H1 (cell line): ENCODE data around the gene FCER2. TPM values are rescaled to one million over a fixed set of nuclear protein-coding genes. Genes with fewer than 3 reads are reported as not detected.

ENCODE experiments used
- CTCF ChIA-PET: fragments of 300-600 bp; sonication (Branson Sonifier 250); formaldehyde crosslinking; loops from one replicate; lab custom pipeline; 2021; ENCODE audit not compliant: partially characterized antibody; lab: Charles Lee
- POLR2A ChIA-PET: fragments of 300-600 bp; sonication (Branson Sonifier 250); formaldehyde crosslinking; loops from one replicate; lab custom pipeline; 2021; ENCODE audit warnings: inconsistent platforms; ENCODE audit not compliant: partially characterized antibody; lab: Charles Lee
- DNase-seq, 2 experiments: peaks; one replicate each; pipeline versions ENCODE4 v3.0.0 to v3.0.0-alpha.2; 2010 to 2022; ENCODE audit warnings: low spot score in 2 of 2, low read depth in 1 of 2, mixed read lengths in 1 of 2
- FAIRE-seq: peaks from 2 replicates; lab custom pipeline; 2011; peaks lifted over from hg19 to GRCh38; lab: Jason Lieb, UNC
- H2AFZ ChIP-seq: 2 replicates; pipeline ENCODE4 v1.8.1; 2012; ENCODE audit warnings: low read length, inconsistent platforms
- H2AK5ac ChIP-seq: 2 replicates; pipeline ENCODE4 v1.6.1; 2013; ENCODE audit warnings: low read depth, low read length
- H2BK120ac ChIP-seq: replicated peaks from 2 replicates; pipeline ENCODE3; 2013; ENCODE audit warnings: low read depth, low read length, inconsistent platforms
- H2BK12ac ChIP-seq: 2 replicates; pipeline ENCODE4 v1.6.1; 2013; ENCODE audit warnings: low read depth, low read length
- H2BK15ac ChIP-seq: 2 replicates; pipeline ENCODE4 v1.6.1; 2013; ENCODE audit warnings: low read length
- H2BK20ac ChIP-seq: 2 replicates; pipeline ENCODE4 v1.6.1; 2013; ENCODE audit warnings: low read length
- H2BK5ac ChIP-seq: 2 replicates; pipeline ENCODE4 v1.6.1; 2013; ENCODE audit warnings: low read depth, low read length
- H3K14ac ChIP-seq: 2 replicates; pipeline ENCODE4 v1.6.1; 2013; ENCODE audit warnings: inconsistent platforms; ENCODE audit not compliant: insufficient read length
- H3K18ac ChIP-seq: 2 replicates; pipeline ENCODE4 v1.6.1; 2013; ENCODE audit warnings: low read length; ENCODE audit errors: extremely low read depth
- H3K23ac ChIP-seq: 2 replicates; pipeline ENCODE4 v1.6.1; 2013; ENCODE audit warnings: inconsistent platforms; ENCODE audit not compliant: insufficient read length
- H3K23me2 ChIP-seq: 2 replicates; pipeline ENCODE4 v1.6.1; 2013; ENCODE audit warnings: low read depth, low read length
- H3K27ac ChIP-seq: 2 replicates; pipeline ENCODE4 v1.6.1; 2011; ENCODE audit warnings: low read depth, low read length, inconsistent platforms
- H3K27me3 ChIP-seq, 4 experiments: replicated peaks in 1 of 4; 1 replicate in 1 of 4; 2 replicates in 3 of 4; pipeline versions ENCODE4 v1.6.1 to v1.8.1; 2011 to 2013; ENCODE audit warnings: low read length in 3 of 4, mild to moderate bottlenecking in 3 of 4, inconsistent platforms in 2 of 4, mixed read lengths in 2 of 4, moderate library complexity in 1 of 4; ENCODE audit not compliant: control insufficient read depth in 3 of 4, insufficient read depth in 3 of 4; ENCODE audit errors: extremely low read depth in 1 of 4
- H3K36me3 ChIP-seq, 4 experiments: 2 replicates each; pipeline versions ENCODE4 v1.6.1 to v1.8.1; 2011 to 2013; ENCODE audit warnings: mild to moderate bottlenecking in 4 of 4, low read length in 3 of 4, moderate library complexity in 2 of 4, control low read depth in 1 of 4, inconsistent platforms in 1 of 4; ENCODE audit not compliant: insufficient read depth in 4 of 4, control insufficient read depth in 2 of 4
- H3K4ac ChIP-seq: replicated peaks from 2 replicates; pipeline ENCODE3; 2013; ENCODE audit warnings: low read length, low read depth, mixed read lengths, inconsistent platforms; ENCODE audit not compliant: insufficient read length
- H3K4me1 ChIP-seq, 4 experiments: replicated peaks in 1 of 4; 1 replicate in 1 of 4; 2 replicates in 3 of 4; pipeline versions ENCODE4 v1.6.1 to v1.8.1; 2011 to 2013; ENCODE audit warnings: low read length in 3 of 4, inconsistent platforms in 2 of 4, mixed read lengths in 1 of 4; ENCODE audit not compliant: insufficient read depth in 4 of 4, control insufficient read depth in 3 of 4
- H3K4me2 ChIP-seq, 2 experiments: 2 replicates each; pipeline versions ENCODE4 v1.6.1 to v1.8.1; 2011 to 2013; ENCODE audit warnings: low read depth in 2 of 2, low read length in 2 of 2, control low read depth in 1 of 2, inconsistent platforms in 1 of 2, mild to moderate bottlenecking in 1 of 2; ENCODE audit not compliant: insufficient read depth in 1 of 2
- H3K4me3 ChIP-seq, 4 experiments: fragments of 200-600, 300-600 bp in 1 of 4; sonication (generic), shearing (Covaris generic), sonication (Bioruptor Twin) in 1 of 4; 2 replicates each; pipeline versions ENCODE4 v1.5.1 to v1.8.1; 2011 to 2016; ENCODE audit warnings: low read length in 4 of 4, low read depth in 3 of 4, control low read depth in 2 of 4, inconsistent platforms in 2 of 4, mild to moderate bottlenecking in 2 of 4, mixed read lengths in 1 of 4, moderate library complexity in 1 of 4; ENCODE audit not compliant: insufficient read depth in 2 of 4; ENCODE audit errors: extremely low read depth in 1 of 4
- H3K56ac ChIP-seq: replicated peaks from 2 replicates; pipeline ENCODE3; 2013; ENCODE audit warnings: low read depth, mild to moderate bottlenecking, mixed read lengths, low read length, inconsistent platforms; ENCODE audit not compliant: insufficient read length
- H3K79me1 ChIP-seq: 2 replicates; pipeline ENCODE4 v1.6.1; 2013; ENCODE audit warnings: low read depth, low read length, control low read depth
- H3K79me2 ChIP-seq, 2 experiments: 2 replicates each; pipeline versions ENCODE4 v1.6.1 to v1.8.1; 2012 to 2013; ENCODE audit warnings: low read length in 2 of 2, mild to moderate bottlenecking in 2 of 2, inconsistent platforms in 1 of 2; ENCODE audit not compliant: insufficient read depth in 2 of 2, control insufficient read depth in 1 of 2
- H3K9ac ChIP-seq, 4 experiments: replicated peaks in 1 of 4; 1 replicate in 1 of 4; 2 replicates in 3 of 4; pipeline versions ENCODE4 v1.6.1 to v1.8.1; 2011 to 2013; ENCODE audit warnings: low read depth in 3 of 4, low read length in 3 of 4, control low read depth in 2 of 4, mild to moderate bottlenecking in 2 of 4, moderate library complexity in 2 of 4, inconsistent platforms in 1 of 4; ENCODE audit errors: extremely low read depth in 1 of 4
- H3K9me3 ChIP-seq, 2 experiments: 2 replicates each; pipeline versions ENCODE4 v1.6.1 to v1.8.1; 2012 to 2013; ENCODE audit warnings: mild to moderate bottlenecking in 2 of 2, moderate library complexity in 2 of 2, control low read depth in 1 of 2, inconsistent platforms in 1 of 2, low read depth in 1 of 2, low read length in 1 of 2, mixed read lengths in 1 of 2; ENCODE audit not compliant: insufficient read depth in 2 of 2
- H4K20me1 ChIP-seq, 2 experiments: replicated peaks in 1 of 2; 2 replicates each; pipeline versions ENCODE3 to v1.8.1; 2011 to 2013; ENCODE audit warnings: inconsistent platforms in 2 of 2, low read length in 2 of 2, mild to moderate bottlenecking in 1 of 2; ENCODE audit not compliant: insufficient read depth in 2 of 2, control insufficient read depth in 1 of 2
- H4K5ac ChIP-seq: 2 replicates; pipeline ENCODE4 v1.6.1; 2013; ENCODE audit warnings: low read length, low read depth, mixed read lengths, inconsistent platforms; ENCODE audit not compliant: insufficient read length
- H4K8ac ChIP-seq: 2 replicates; pipeline ENCODE4 v1.8.0; 2013; ENCODE audit warnings: mild to moderate bottlenecking, moderate library complexity, low read length, inconsistent platforms; ENCODE audit not compliant: insufficient read depth; ENCODE audit errors: extremely low read depth
- H4K91ac ChIP-seq: replicated peaks from 2 replicates; pipeline ENCODE3; 2013; ENCODE audit warnings: low read length, mixed read lengths, inconsistent platforms; ENCODE audit not compliant: insufficient read length
- MAX ChIP-seq: IDR thresholded peaks from 2 replicates; pipeline ENCODE4 v1.6.1; 2012; ENCODE audit warnings: inconsistent platforms
- WGBS, 2 experiments: shearing (Covaris generic) in 1 of 2; methylation state at CpG; one replicate each; pipeline versions ENCODE4 v1.1.6 to v1.1.7; 2013 to 2015; ENCODE audit warnings: low lambda C conversion rate in 2 of 2, mixed read lengths in 2 of 2, inconsistent platforms in 1 of 2, low coverage in 1 of 2, missing lambda C conversion rate in 1 of 2; ENCODE audit not compliant: insufficient replicate concordance in 2 of 2, insufficient coverage in 1 of 2, insufficient read length in 1 of 2; ENCODE audit errors: extremely low coverage in 1 of 2, missing lambda C conversion rate in 1 of 2; 5-methylcytosine and 5-hydroxymethylcytosine counted together
- polyA plus RNA-seq, 7 experiments: library from polyadenylated mRNA; depleted of rRNA in 3 of 7; stranded (reverse) in 5 of 7; unstranded in 2 of 7; fragments of >200 nt in 5 of 7; fragments of 200-250 nt in 2 of 7; gene quantifications; 1 replicate in 5 of 7; 2 replicates in 1 of 7; 4 replicates in 1 of 7; pipeline versions ENCODE4 v1.2.1 to v1.2.3, GENCODE V29; 2011 to 2013; ENCODE audit warnings: missing spikeins in 2 of 7, mixed read lengths in 2 of 7
- total RNA-seq: library from RNA; stranded (reverse); fragmentation: NEBNext Ultra II Directional; extraction: Animal tissue kit (Norgen Biotek cat#: 25700); gene quantifications from 2 replicates; pipeline ENCODE4 v1.2.1, GENCODE V29; 2021

The FCER2 gene
- total and polyA plus RNA-seq, 2 of the 8 experiments (the other 6 are each of a cell fraction or from before 2014, with no cell fraction given) = 0.67 TPM; not detected in 1

GRCh38 chr19:7722231-7722651, 20.3 kb upstream of the FCER2 start:
- Histone ChIP-seq H3K4me2 (no peak overlapping the region), H3K9ac (no peak overlapping the region), H2BK120ac (no peak overlapping the region), H4K5ac (no peak overlapping the region), H3K4me1 (no peaks in the 10 kb centered on the region), H3K79me1 (no peaks in the 10 kb centered on the region), H2BK5ac (no peak overlapping the region), H3K79me2 (no peaks in the 10 kb centered on the region), H2BK15ac (no peak overlapping the region), H4K20me1 (no peaks in the 10 kb centered on the region), H4K8ac (no peak overlapping the region), H3K23me2 (0 out of 2 replicates have a peak, but pooled peaks cover 2% of the 10 kb centered on the region), H3K9me3 (no peaks in the 10 kb centered on the region), H3K36me3 (no peaks in the 10 kb centered on the region), H2BK20ac (no peak overlapping the region; the same call in 1 of the 2 replicates), H3K4me3 (no peak overlapping the region), H3K18ac (no peak overlapping the region), H3K27ac (no peak overlapping the region), H3K4ac (no peak overlapping the region), H2AK5ac (no peak overlapping the region), H3K27me3 (0 out of 7 replicates have a peak, but pooled peaks cover 0 to under 1% (median 0%) of the 10 kb centered on the region in 4 experiments), H2BK12ac (no peak overlapping the region), H2AFZ (no peak overlapping the region), H4K91ac (no peak overlapping the region), H3K23ac (no peak overlapping the region), H3K56ac (no peak overlapping the region), H3K14ac (no peak overlapping the region)
- no peak for TF ChIP-seq MAX
- DNase-seq (no peak), FAIRE-seq (no peak)
- 85% methylated on average over 5 of the region's 5 CpGs; no CpG with 5 or more reads in 1 of the 2 experiments for WGBS, 2 experiments
- POLR2A ChIA-PET = interaction anchor here (0.6 to 1.0 kb wide), 2 partner anchors 59 to 297 kb away, joined by 3 read pairs; no protein-coding TSS in a partner anchor
- CTCF ChIA-PET = interaction anchor here (0.7 to 3.4 kb wide), 4 partner anchors 21 to 222 kb away, joined by 3 to 9 read pairs (median 4); partner anchors contain the start of gene TRAPPC5
